Activated CD4-positive, alpha-beta T cell treated with anti-CD3 and anti-CD28 coated beads for 48 hours (primary cell): ENCODE data around the gene HSP90B1.

Source experiments
- DNase-seq: peaks from one replicate; pipeline ENCODE4 v3.0.0-alpha.2; 2020

Gene HSP90B1

GRCh38 chr12:103978384-103978982 is 48.3 kb downstream of the HSP90B1 start:
- no peak for DNase-seq

- no peak for DNase-seq
Measured at GRCh38 chr12:103986829-103987228, 56.6 kb downstream of the HSP90B1 start.

GRCh38 chr12:103994235-103994634 is 64.0 kb downstream of the HSP90B1 start:
- DNase-seq, result no peak

GRCh38 chr12:103996595-103996994 is 66.4 kb downstream of the HSP90B1 start:
- DNase-seq, result no peak

DNA sequence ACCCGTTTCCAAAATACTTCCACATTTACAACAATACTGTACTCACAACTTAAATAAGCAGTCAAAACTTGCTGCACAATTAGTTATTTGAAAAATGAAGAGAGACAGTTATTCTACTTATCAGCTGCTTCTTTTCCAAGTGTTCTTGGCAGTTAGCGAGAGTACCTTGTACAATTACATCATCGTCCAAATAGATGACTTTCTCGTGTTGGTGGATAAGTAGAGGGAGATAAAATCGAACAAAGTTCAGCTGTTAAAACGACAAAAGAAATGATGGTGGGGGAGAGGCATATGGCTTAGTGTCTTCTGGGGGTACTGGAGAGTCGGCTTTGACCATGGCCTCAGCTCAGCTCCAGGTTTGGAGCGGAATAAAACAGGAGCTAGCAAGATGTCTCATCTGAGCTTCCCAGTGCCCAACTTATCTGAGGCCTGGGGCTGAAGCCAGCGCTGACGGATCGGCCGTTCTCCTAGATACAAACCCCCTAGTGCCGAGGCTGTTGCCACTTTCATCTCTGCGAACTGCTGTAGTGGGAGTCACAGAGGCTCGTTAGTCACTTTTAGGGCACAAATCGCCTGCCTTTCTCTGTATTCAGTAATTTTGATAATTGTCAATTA is 67.2 kb downstream of the HSP90B1 start:
- DNase-seq, result no peak
